K562 (cell line): ENCODE results near the gene LUC7L. TPM values are rescaled to one million over a fixed set of nuclear protein-coding genes. Genes with fewer than 3 reads are reported as not detected.

Experiments
- ATAC-seq: fragments of 200-7000 bp; cut with Tn5 transposase; 3 replicates; pipeline ENCODE4 v1.9.1; 2020; ENCODE audit warnings: moderate library complexity
- BruUV-seq: library from RNA; stranded (reverse); fragments of 400-500 nt; replicated peaks from 2 replicates; lab custom pipeline; 2021; lab: Mats Ljungman, UMichigan
- CTCF ChIA-PET: fragments of 300-600 bp; formaldehyde crosslinking; extraction: SDS; loops from one replicate; lab custom pipeline; 2021; ENCODE audit warnings: low intra/inter-chr PET ratio; lab: Yijun Ruan, JAX
- POLR2A ChIA-PET: fragments of 300-600, 350-650 bp; sonication (Branson Sonifier 250); formaldehyde crosslinking; extraction: SDS; loops from one replicate; lab custom pipeline; 2021; ENCODE audit warnings: antibody characterized with exemption, inconsistent platforms; lab: Yijun Ruan, JAX
- DNase-seq, 4 experiments: peaks; one replicate each; pipeline versions ENCODE4 v3.0.0 to v3.0.0-alpha.2; 2011 to 2018; ENCODE audit warnings: low spot score in 3 of 4, mixed read lengths in 3 of 4; ENCODE audit errors: extremely low read depth in 1 of 4
- FAIRE-seq: peaks from 2 replicates; lab custom pipeline; 2011; peaks lifted over from hg19 to GRCh38; lab: Jason Lieb, UNC
- H2AFZ ChIP-seq: 2 replicates; pipeline ENCODE4 v1.6.0; 2011; ENCODE audit warnings: low read depth, low read length, control low read depth, inconsistent platforms
- H3K27ac ChIP-seq: fragments of 200-600 bp; 3 replicates; pipeline ENCODE4 v1.8.0; 2011; ENCODE audit warnings: low read depth, mild to moderate bottlenecking, control low read depth, inconsistent platforms, low read length, moderate library complexity, mixed read lengths; ENCODE audit errors: extremely low read depth
- H3K27me3 ChIP-seq, 2 experiments: fragments of 300-600 bp in 1 of 2; 2 replicates in 1 of 2; 3 replicates in 1 of 2; pipeline versions ENCODE4 v1.6.0 to v1.8.0; 2011; ENCODE audit warnings: inconsistent platforms in 2 of 2, low read length in 2 of 2, mild to moderate bottlenecking in 1 of 2, mixed read lengths in 1 of 2, moderate library complexity in 1 of 2; ENCODE audit not compliant: control insufficient read depth in 2 of 2, insufficient read depth in 2 of 2
- H3K36me3 ChIP-seq: fragments of 300-600 bp; 3 replicates; pipeline ENCODE4 v1.8.0; 2011; ENCODE audit warnings: mild to moderate bottlenecking, low read length, inconsistent platforms; ENCODE audit not compliant: control insufficient read depth, insufficient read depth
- H3K4me1 ChIP-seq, 2 experiments: fragments of 200-600 bp in 1 of 2; replicated peaks in 1 of 2; 2 replicates in 1 of 2; 3 replicates in 1 of 2; pipeline versions ENCODE4 v1.5.1 to v1.8.0; 2011; ENCODE audit warnings: inconsistent platforms in 2 of 2, low read length in 2 of 2, mild to moderate bottlenecking in 1 of 2, mixed read lengths in 1 of 2, moderate library complexity in 1 of 2; ENCODE audit not compliant: control insufficient read depth in 2 of 2, insufficient read depth in 2 of 2
- H3K4me2 ChIP-seq: 2 replicates; pipeline ENCODE4 v1.6.1; 2011; ENCODE audit warnings: low read length, control low read depth, inconsistent platforms, mixed read lengths; ENCODE audit not compliant: insufficient read depth
- H3K4me3 ChIP-seq: fragments of 200-600 bp; sonication (generic), shearing (Covaris generic); 2 replicates; pipeline ENCODE4 v1.5.1; 2016; ENCODE audit warnings: control low read depth, inconsistent platforms
- H3K79me2 ChIP-seq: fragments of 200-600 bp; 3 replicates; pipeline ENCODE4 v1.8.0; 2011; ENCODE audit warnings: low read length, inconsistent platforms; ENCODE audit not compliant: control insufficient read depth, insufficient read depth
- H3K9ac ChIP-seq, 2 experiments: 2 replicates each; pipeline versions ENCODE4 v1.6.0 to v1.6.1; 2011; ENCODE audit warnings: low read depth in 2 of 2, low read length in 2 of 2, control low read depth in 1 of 2, inconsistent platforms in 1 of 2, mild to moderate bottlenecking in 1 of 2, mixed read lengths in 1 of 2; ENCODE audit not compliant: insufficient read depth in 1 of 2
- H3K9me1 ChIP-seq: one replicate; pipeline ENCODE4 v1.6.0; 2011; ENCODE audit warnings: inconsistent platforms, mild to moderate bottlenecking, low read length, moderate library complexity; ENCODE audit not compliant: control insufficient read depth, insufficient read depth
- H3K9me3 ChIP-seq: replicated peaks from 2 replicates; pipeline ENCODE4 v1.5.1; 2011; ENCODE audit warnings: low read depth, low read length, inconsistent platforms; ENCODE audit not compliant: control insufficient read depth, insufficient read depth
- H4K20me1 ChIP-seq: replicated peaks from 2 replicates; pipeline ENCODE4 v1.6.1; 2011; ENCODE audit warnings: low read length, inconsistent platforms, mixed read lengths; ENCODE audit not compliant: control insufficient read depth, insufficient read depth
- AFF4 ChIP-seq: sonication (generic); formaldehyde crosslinking; IDR thresholded peaks from 2 replicates; pipeline ENCODE4 v1.8.0; 2023; ENCODE audit warnings: mild to moderate bottlenecking, missing genetic modification reagents
- CEBPB ChIP-seq: fragments of 450-650 bp; IDR thresholded peaks from 2 replicates; pipeline ENCODE4 v1.6.1; 2016; ENCODE audit warnings: missing genetic modification characterization, missing compliant biosample characterization
- CREB3 ChIP-seq: fragments of 450-650 bp; conservative IDR thresholded peaks from 2 replicates; pipeline ENCODE4 v1.6.1; 2016; ENCODE audit warnings: missing genetic modification characterization, low read depth, mild to moderate bottlenecking, missing compliant biosample characterization, moderate library complexity
- MECOM ChIP-seq: fragments of 250-450 bp; sonication (Bioruptor Pico); IDR thresholded peaks from 2 replicates; pipeline ENCODE4 v1.8.0; 2022; ENCODE audit warnings: inconsistent platforms
- NELFE ChIP-seq: IDR thresholded peaks from 2 replicates; pipeline ENCODE4 v1.6.1; 2011; ENCODE audit warnings: mild to moderate bottlenecking; ENCODE audit not compliant: insufficient read depth, insufficient read length
- NKRF ChIP-seq: fragments of 450-650 bp; IDR thresholded peaks from 2 replicates; pipeline ENCODE4 v1.6.1; 2016; ENCODE audit warnings: borderline replicate concordance
- PHF8 ChIP-seq: fragments of 200-600 bp; sonication (generic); IDR thresholded peaks from 2 replicates; pipeline ENCODE4 v1.6.1; 2012; ENCODE audit warnings: mixed run types, mild to moderate bottlenecking, inconsistent platforms, low read length, moderate library complexity, borderline replicate concordance
- POLR2A ChIP-seq: fragments of 450-650 bp; conservative IDR thresholded peaks from 2 replicates; pipeline ENCODE4 v1.6.1; 2016
- SRSF9 ChIP-seq: fragments of 200-400 bp; formaldehyde crosslinking; IDR thresholded peaks from 2 replicates; pipeline ENCODE4 v1.6.1; 2017; ENCODE audit warnings: low read depth, low read length, borderline replicate concordance
- ZNF263 ChIP-seq: sonication (generic); formaldehyde crosslinking; IDR thresholded peaks from 2 replicates; pipeline ENCODE4 v1.8.0; 2022; ENCODE audit warnings: mild to moderate bottlenecking, missing genetic modification reagents, borderline replicate concordance
- ZNF518B ChIP-seq: fragments of 250-450 bp; sonication (Bioruptor Pico); IDR thresholded peaks from 2 replicates; pipeline ENCODE4 v1.5.0; 2021; ENCODE audit warnings: mild to moderate bottlenecking, moderate library complexity
- ZNF584 ChIP-seq: fragments of 200-800 bp; sonication (Bioruptor generic); IDR thresholded peaks from 2 replicates; pipeline ENCODE4 v1.6.1; 2016; ENCODE audit warnings: low read depth, mild to moderate bottlenecking, missing genetic modification characterization, missing compliant biosample characterization
- WGBS: fragments of 100-300 bp; shearing (Covaris generic); methylation state at CpG from one replicate; pipeline ENCODE4 v1.1.6; 2016; ENCODE audit warnings: low coverage, mixed read lengths; ENCODE audit not compliant: insufficient coverage; ENCODE audit errors: missing lambda C conversion rate; 5-methylcytosine and 5-hydroxymethylcytosine counted together
- in situ Hi-C: fragments of 300-500 bp; cut with MboI; formaldehyde crosslinking; loops from 4 replicates; pipeline ENCODE4 v1.15.0; 2018; ENCODE audit warnings: inconsistent platforms, mixed read lengths
- intact Hi-C: fragments of 100-400 bp; cut with micrococcal nuclease; formaldehyde crosslinking; loops from 2 replicates; pipeline ENCODE4 v1.14.2; 2022
- polyA plus RNA-seq, 8 experiments: library from polyadenylated mRNA; depleted of rRNA in 4 of 8; stranded (reverse) in 5 of 8; unstranded in 3 of 8; fragments of >200 nt; fragmentation: Nextera tagmentation in 2 of 8; fragmentation: Illumina TruSeq in 1 of 8; extraction: Ambion mirVana in 2 of 8; extraction: Trizol in 1 of 8; gene quantifications; 2 replicates each; pipeline versions ENCODE4 v1.2.1 to v1.2.3, GENCODE V29; 2011 to 2014; ENCODE audit warnings: inconsistent platforms in 1 of 8, missing spikeins in 1 of 8
- total RNA-seq, 7 experiments: library from RNA; depleted of rRNA in 6 of 7; stranded (reverse); fragments of >200 nt in 6 of 7; fragmentation: Illumina TruSeq in 2 of 7; extraction: Trizol in 2 of 7; gene quantifications; 2 replicates each; pipeline versions ENCODE4 v1.2.1 to v1.2.3, GENCODE V29; 2011 to 2021; ENCODE audit warnings: low replicate concordance in 1 of 7

The LUC7L gene
- total and polyA plus RNA-seq, 9 of the 15 experiments (the other 6 are each of a cell fraction or from before 2014, with no cell fraction given): 1.7 to 93.3 (median 59.5) TPM

GRCh38 chr16:185213-185612, 44.0 kb downstream of the LUC7L start:
- no peak for FAIRE-seq
- no peak for TF ChIP-seq AFF4 (CRISPR knock-in tag)
- TF ChIP-seq POLR2A: peak; percentile 44; the same call in 1 of the 2 replicates
- no peak for TF ChIP-seq CREB3 (tag)
- no peak for TF ChIP-seq CEBPB (tag)
- no peak for TF ChIP-seq NELFE
- no peak for TF ChIP-seq ZNF518B (CRISPR knock-in tag)
- TF ChIP-seq NKRF: no peak
- no peak for TF ChIP-seq MECOM (CRISPR knock-in tag)
- no peak for TF ChIP-seq ZNF584 (CRISPR knock-in tag)
- no peak for TF ChIP-seq PHF8
- peak; percentile 63; the same call in 1 of the 2 replicates for TF ChIP-seq ZNF263 (CRISPR knock-in tag)
- TF ChIP-seq SRSF9: no peak

More at GRCh38 chr16:185213-185612, 44.0 kb downstream of the LUC7L start:
- no TSS peak for BruUV-seq
- DNase-seq: no peak
- Histone ChIP-seq H3K4me1 (peaks cover 9 to 46% of the 10 kb centered on the region in 2 experiments; a peak in 4 of 5 replicates), H3K27ac (no peak overlapping the region), H3K27me3 (no peaks in the 10 kb centered on the region), H3K9me3 (peaks cover 2% of the 10 kb centered on the region; the same call in 1 of the 2 replicates), H3K9me1 (peaks cover 3% of the 10 kb centered on the region), H2AFZ (no peak overlapping the region), H3K4me2 (no peak overlapping the region), H3K9ac (peak overlapping the region in 1 of 2 experiments; percentile 36; a peak in 1 of 4 replicates), H3K36me3 (peaks cover 46% of the 10 kb centered on the region), H3K79me2 (peaks cover 17% of the 10 kb centered on the region), H3K4me3 (no peak overlapping the region), H4K20me1 (0 out of 2 replicates have a peak, but pooled peaks cover 6% of the 10 kb centered on the region)
- WGBS: 90% methylated on average over 13 of the region's 13 CpGs
- CTCF ChIA-PET: no interaction called here
- intact Hi-C loops: no loop called here
- no peak for ATAC-seq
- POLR2A ChIA-PET: interaction anchor here (0.6 to 1.3 kb wide), 6 partner anchors 17 to 132 kb away, joined by 3 read pairs; partner anchors contain the start of gene POLR3K
- in situ Hi-C loops: no loop called here
